A172 (cell line): ENCODE measurements around the gene CFAP43. TPM values are rescaled to one million over a fixed set of nuclear protein-coding genes. Genes with fewer than 3 reads are reported as not detected.
A peak's percentile ranks its signal among the peaks of the same experiment; 100 is the strongest.

ENCODE experiments used
- DNase-seq: peaks from one replicate; pipeline ENCODE4 v3.0.0-alpha.2; 2015; ENCODE audit warnings: low spot score
- total RNA-seq: library from RNA; depleted of rRNA; stranded (reverse); fragments of >200 nt; shearing (Covaris generic); gene quantifications from 2 replicates; pipeline ENCODE4 v1.2.3, GENCODE V29; 2014; rRNA removed

Gene CFAP43
- total RNA-seq, 1 experiment from 2014 or later = 0.07 TPM

GRCh38 chr10:104099269-104099668 lies 132.9 kb downstream of the CFAP43 start:
- no peak for DNase-seq

GRCh38 chr10:104098358-104098925 lies 133.7 kb downstream of the CFAP43 start:
- DNase-seq = no peak

- no peak for DNase-seq
These were observed 135.5 kb downstream of the CFAP43 start for GRCh38 chr10:104096692-104097091.

GRCh38 chr10:104092749-104093148 lies 139.4 kb downstream of the CFAP43 start:
- DNase-seq = no peak

GRCh38 chr10:104090611-104091010 lies 141.6 kb downstream of the CFAP43 start:
- DNase-seq = no peak

GRCh38 chr10:104089621-104090020 lies 142.5 kb downstream of the CFAP43 start:
- DNase-seq = peak; percentile 25

- DNase-seq = no peak
These were observed 143.9 kb downstream of the CFAP43 start for GRCh38 chr10:104088239-104088638.

GRCh38 chr10:104085801-104086400 lies 146.3 kb downstream of the CFAP43 start, which contains the start of gene COL17A1:
TSS of gene COL17A1 (minus strand) at chr10:104085880. CDS start at chr10:104080673, 5,207 bp downstream.
- DNase-seq = no peak

- no peak for DNase-seq
These were observed 147.6 kb downstream of the CFAP43 start for GRCh38 chr10:104084482-104085142.

GRCh38 chr10:104081998-104082397 lies 150.2 kb downstream of the CFAP43 start:
- DNase-seq = no peak

- peak; percentile 11 for DNase-seq
These were observed 151.4 kb downstream of the CFAP43 start for GRCh38 chr10:104080762-104081161.

Other genes starting within 250 kb of the CFAP43 start
- 0.79 and 2.4 TPM in 2 replicates for gene COL17A1, start 146.5 kb downstream of the CFAP43 start, total RNA-seq
- gene SFR1, start 110.2 kb downstream of the CFAP43 start, total RNA-seq = 16.8 and 18.6 TPM in 2 replicates
- 271 and 296 TPM in 2 replicates for gene GSTO1, start 22.5 kb upstream of the CFAP43 start, total RNA-seq
- gene GSTO2, start 36.8 kb upstream of the CFAP43 start, total RNA-seq = 0.38 and 5.2 TPM in 2 replicates
- gene ITPRIP, start 106.1 kb upstream of the CFAP43 start, total RNA-seq = 4.8 and 6.2 TPM in 2 replicates
- 0.74 and 0.83 TPM in 2 replicates for gene CFAP58, start 121.5 kb upstream of the CFAP43 start, total RNA-seq